WTC11 (cell line): ENCODE measurements around the gene DHRS7. TPM values are rescaled to one million over a fixed set of nuclear protein-coding genes. Genes with fewer than 3 reads are reported as not detected.

Experiments used
- ATAC-seq: fragments of 200-7000 bp; cut with Tn5 transposase; 2 replicates; pipeline ENCODE4 v1.10.0; 2021; ENCODE audit warnings: mild to moderate bottlenecking, moderate library complexity
- CTCF ChIA-PET: fragments of 300-600 bp; sonication (Branson Sonifier 250); formaldehyde crosslinking; loops from one replicate; lab custom pipeline; 2021; ENCODE audit warnings: antibody characterized with exemption; lab: Charles Lee
- POLR2A ChIA-PET: fragments of 350-600 bp; sonication (Branson Sonifier 250); formaldehyde crosslinking; loops from one replicate; lab custom pipeline; 2021; ENCODE audit warnings: antibody characterized with exemption; lab: Charles Lee
- DNase-seq: peaks from one replicate; pipeline ENCODE4 v3.0.0; 2021; ENCODE audit warnings: low spot score
- H3K27ac Mint-ChIP-seq: 2 replicates; pipeline ENCODE4 v1.8.0; 2021; ENCODE audit warnings: mixed read lengths
- H3K27me3 Mint-ChIP-seq: 2 replicates; pipeline ENCODE4 v1.8.0; 2021; ENCODE audit warnings: low read depth, mild to moderate bottlenecking, moderate library complexity, mixed read lengths
- H3K36me3 Mint-ChIP-seq: 2 replicates; pipeline ENCODE4 v1.8.0; 2021; ENCODE audit warnings: mixed read lengths
- H3K4me1 Mint-ChIP-seq: 2 replicates; pipeline ENCODE4 v1.8.0; 2022; ENCODE audit warnings: mixed read lengths
- H3K4me3 Mint-ChIP-seq: 2 replicates; pipeline ENCODE4 v1.8.0; 2021; ENCODE audit warnings: mild to moderate bottlenecking, moderate library complexity, mixed read lengths
- H3K9me3 Mint-ChIP-seq: 2 replicates; pipeline ENCODE4 v1.8.0; 2021; ENCODE audit warnings: mixed read lengths
- ARID4B ChIP-seq: sonication (generic); formaldehyde crosslinking; IDR thresholded peaks from 2 replicates; pipeline ENCODE4 v1.8.0; 2023; ENCODE audit warnings: missing genetic modification reagents, mild to moderate bottlenecking, borderline replicate concordance
- ATF1 ChIP-seq: sonication (generic); formaldehyde crosslinking; IDR thresholded peaks from 2 replicates; pipeline ENCODE4 v1.8.1; 2023; ENCODE audit warnings: mild to moderate bottlenecking, moderate library complexity, missing genetic modification reagents
- CREB1 ChIP-seq: sonication (generic); formaldehyde crosslinking; IDR thresholded peaks from 2 replicates; pipeline ENCODE4 v1.8.0; 2023; ENCODE audit warnings: mild to moderate bottlenecking, missing genetic modification reagents
- FOXJ3 ChIP-seq: sonication (generic); formaldehyde crosslinking; IDR thresholded peaks from 2 replicates; pipeline ENCODE4 v1.9.0; 2021; ENCODE audit warnings: missing genetic modification reagents, mild to moderate bottlenecking, borderline replicate concordance
- FOXP1 ChIP-seq: sonication (generic); formaldehyde crosslinking; IDR thresholded peaks from 2 replicates; pipeline ENCODE4 v1.8.0; 2022; ENCODE audit warnings: missing genetic modification reagents, mild to moderate bottlenecking, moderate library complexity, borderline replicate concordance
- MAX ChIP-seq: sonication (generic); formaldehyde crosslinking; IDR thresholded peaks from 2 replicates; pipeline ENCODE4 v1.8.0; 2022; ENCODE audit warnings: mild to moderate bottlenecking, missing genetic modification reagents
- NFE2L1 ChIP-seq: sonication (generic); formaldehyde crosslinking; IDR thresholded peaks from 2 replicates; pipeline ENCODE4 v1.8.1; 2023; ENCODE audit warnings: missing genetic modification reagents
- ZNF317 ChIP-seq: sonication (generic); formaldehyde crosslinking; IDR thresholded peaks from 2 replicates; pipeline ENCODE4 v1.8.1; 2023; ENCODE audit warnings: low read depth, mild to moderate bottlenecking, moderate library complexity, missing genetic modification reagents, borderline replicate concordance
- ZNF416 ChIP-seq: fragments of 250-450 bp; sonication (Bioruptor Pico); IDR thresholded peaks from 2 replicates; pipeline ENCODE4 v1.9.0; 2021; ENCODE audit warnings: mild to moderate bottlenecking, inconsistent platforms
- ZNF512 ChIP-seq: sonication (generic); formaldehyde crosslinking; IDR thresholded peaks from 2 replicates; pipeline ENCODE4 v1.8.1; 2022; ENCODE audit warnings: missing genetic modification reagents, borderline replicate concordance
- ZSCAN18 ChIP-seq: fragments of 250-450 bp; sonication (Bioruptor Pico); IDR thresholded peaks from 2 replicates; pipeline ENCODE4 v2.1.2; 2022; ENCODE audit warnings: mild to moderate bottlenecking, moderate library complexity
- total RNA-seq: library from RNA; stranded (reverse); gene quantifications from 3 replicates; pipeline ENCODE4 v1.2.3, GENCODE V29; 2021
- TF ChIP-seq, protein P1 (sequence below): sonication (generic); formaldehyde crosslinking; IDR thresholded peaks from 2 replicates; pipeline ENCODE4 v1.8.1; 2023; ENCODE audit warnings: mild to moderate bottlenecking, moderate library complexity, missing genetic modification reagents
- TF ChIP-seq, protein P2 (sequence below): sonication (generic); formaldehyde crosslinking; conservative IDR thresholded peaks from 2 replicates; pipeline ENCODE4 v1.8.1; 2022; ENCODE audit warnings: mild to moderate bottlenecking, missing genetic modification reagents
- TF ChIP-seq, protein P3 (sequence below): fragments of 250-450 bp; sonication (Bioruptor Pico); IDR thresholded peaks from 2 replicates; pipeline ENCODE4 v1.9.0; 2021; ENCODE audit warnings: moderate library complexity, mild to moderate bottlenecking, inconsistent platforms, borderline replicate concordance
- TF ChIP-seq, protein P4 (sequence below): sonication (generic); formaldehyde crosslinking; IDR thresholded peaks from 2 replicates; pipeline ENCODE4 v1.8.1; 2022; ENCODE audit warnings: mild to moderate bottlenecking, missing genetic modification reagents, moderate library complexity, borderline replicate concordance
- TF ChIP-seq, protein P5 (sequence below): sonication (generic); formaldehyde crosslinking; IDR thresholded peaks from 2 replicates; pipeline ENCODE4 v1.8.0; 2023; ENCODE audit warnings: mild to moderate bottlenecking, missing genetic modification reagents

The DHRS7 gene
- total RNA-seq, 1 experiment from 2014 or later = 39.9 TPM

- H3K9me3 Mint-ChIP-seq = no peaks in the 10 kb centered on the region
- TF ChIP-seq, protein P1, sequence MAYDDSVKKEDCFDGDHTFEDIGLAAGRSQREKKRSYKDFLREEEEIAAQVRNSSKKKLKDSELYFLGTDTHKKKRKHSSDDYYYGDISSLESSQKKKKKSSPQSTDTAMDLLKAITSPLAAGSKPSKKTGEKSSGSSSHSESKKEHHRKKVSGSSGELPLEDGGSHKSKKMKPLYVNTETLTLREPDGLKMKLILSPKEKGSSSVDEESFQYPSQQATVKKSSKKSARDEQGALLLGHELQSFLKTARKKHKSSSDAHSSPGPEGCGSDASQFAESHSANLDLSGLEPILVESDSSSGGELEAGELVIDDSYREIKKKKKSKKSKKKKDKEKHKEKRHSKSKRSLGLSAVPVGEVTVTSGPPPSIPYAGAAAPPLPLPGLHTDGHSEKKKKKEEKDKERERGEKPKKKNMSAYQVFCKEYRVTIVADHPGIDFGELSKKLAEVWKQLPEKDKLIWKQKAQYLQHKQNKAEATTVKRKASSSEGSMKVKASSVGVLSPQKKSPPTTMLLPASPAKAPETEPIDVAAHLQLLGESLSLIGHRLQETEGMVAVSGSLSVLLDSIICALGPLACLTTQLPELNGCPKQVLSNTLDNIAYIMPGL (CRISPR knock-in tag) = no peak
- TF ChIP-seq ZNF512 (CRISPR knock-in tag) = no peak
- no peak for TF ChIP-seq ATF1
- TF ChIP-seq ZSCAN18 (CRISPR knock-in tag) = no peak
- TF ChIP-seq, protein P2, sequence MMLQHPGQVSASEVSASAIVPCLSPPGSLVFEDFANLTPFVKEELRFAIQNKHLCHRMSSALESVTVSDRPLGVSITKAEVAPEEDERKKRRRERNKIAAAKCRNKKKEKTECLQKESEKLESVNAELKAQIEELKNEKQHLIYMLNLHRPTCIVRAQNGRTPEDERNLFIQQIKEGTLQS (CRISPR knock-in tag) = no peak
- no peak for TF ChIP-seq ZNF416 (CRISPR knock-in tag)
- TF ChIP-seq NFE2L1 (CRISPR knock-in tag) = no peak
- TF ChIP-seq, protein P3, sequence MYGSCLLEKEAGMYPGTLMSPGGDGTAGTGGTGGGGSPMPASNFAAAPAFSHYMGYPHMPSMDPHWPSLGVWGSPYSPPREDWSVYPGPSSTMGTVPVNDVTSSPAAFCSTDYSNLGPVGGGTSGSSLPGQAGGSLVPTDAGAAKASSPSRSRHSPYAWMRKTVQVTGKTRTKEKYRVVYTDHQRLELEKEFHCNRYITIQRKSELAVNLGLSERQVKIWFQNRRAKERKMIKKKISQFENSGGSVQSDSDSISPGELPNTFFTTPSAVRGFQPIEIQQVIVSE (CRISPR knock-in tag) = no peak
- TF ChIP-seq FOXP1 (CRISPR knock-in tag) = no peak
- TF ChIP-seq, protein P4, sequence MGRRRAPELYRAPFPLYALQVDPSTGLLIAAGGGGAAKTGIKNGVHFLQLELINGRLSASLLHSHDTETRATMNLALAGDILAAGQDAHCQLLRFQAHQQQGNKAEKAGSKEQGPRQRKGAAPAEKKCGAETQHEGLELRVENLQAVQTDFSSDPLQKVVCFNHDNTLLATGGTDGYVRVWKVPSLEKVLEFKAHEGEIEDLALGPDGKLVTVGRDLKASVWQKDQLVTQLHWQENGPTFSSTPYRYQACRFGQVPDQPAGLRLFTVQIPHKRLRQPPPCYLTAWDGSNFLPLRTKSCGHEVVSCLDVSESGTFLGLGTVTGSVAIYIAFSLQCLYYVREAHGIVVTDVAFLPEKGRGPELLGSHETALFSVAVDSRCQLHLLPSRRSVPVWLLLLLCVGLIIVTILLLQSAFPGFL (CRISPR knock-in tag) = no peak
- TF ChIP-seq CREB1 (CRISPR knock-in tag) = no peak
- TF ChIP-seq ARID4B (CRISPR knock-in tag) = no peak
- TF ChIP-seq, protein P5, sequence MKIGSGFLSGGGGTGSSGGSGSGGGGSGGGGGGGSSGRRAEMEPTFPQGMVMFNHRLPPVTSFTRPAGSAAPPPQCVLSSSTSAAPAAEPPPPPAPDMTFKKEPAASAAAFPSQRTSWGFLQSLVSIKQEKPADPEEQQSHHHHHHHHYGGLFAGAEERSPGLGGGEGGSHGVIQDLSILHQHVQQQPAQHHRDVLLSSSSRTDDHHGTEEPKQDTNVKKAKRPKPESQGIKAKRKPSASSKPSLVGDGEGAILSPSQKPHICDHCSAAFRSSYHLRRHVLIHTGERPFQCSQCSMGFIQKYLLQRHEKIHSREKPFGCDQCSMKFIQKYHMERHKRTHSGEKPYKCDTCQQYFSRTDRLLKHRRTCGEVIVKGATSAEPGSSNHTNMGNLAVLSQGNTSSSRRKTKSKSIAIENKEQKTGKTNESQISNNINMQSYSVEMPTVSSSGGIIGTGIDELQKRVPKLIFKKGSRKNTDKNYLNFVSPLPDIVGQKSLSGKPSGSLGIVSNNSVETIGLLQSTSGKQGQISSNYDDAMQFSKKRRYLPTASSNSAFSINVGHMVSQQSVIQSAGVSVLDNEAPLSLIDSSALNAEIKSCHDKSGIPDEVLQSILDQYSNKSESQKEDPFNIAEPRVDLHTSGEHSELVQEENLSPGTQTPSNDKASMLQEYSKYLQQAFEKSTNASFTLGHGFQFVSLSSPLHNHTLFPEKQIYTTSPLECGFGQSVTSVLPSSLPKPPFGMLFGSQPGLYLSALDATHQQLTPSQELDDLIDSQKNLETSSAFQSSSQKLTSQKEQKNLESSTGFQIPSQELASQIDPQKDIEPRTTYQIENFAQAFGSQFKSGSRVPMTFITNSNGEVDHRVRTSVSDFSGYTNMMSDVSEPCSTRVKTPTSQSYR = no peak
- no peak for TF ChIP-seq ZNF317 (CRISPR knock-in tag)
- TF ChIP-seq MAX (CRISPR knock-in tag) = no peak
- TF ChIP-seq FOXJ3 (CRISPR knock-in tag) = no peak
- H3K27ac Mint-ChIP-seq = no peak overlapping the region; the same call in 1 of the 2 replicates
- no peak overlapping the region for H3K4me3 Mint-ChIP-seq
- DNase-seq = no peak
- peak; percentile 56 for ATAC-seq
- no peaks in the 10 kb centered on the region for H3K36me3 Mint-ChIP-seq
- no peaks in the 10 kb centered on the region; the same call in none of the 2 replicates for H3K27me3 Mint-ChIP-seq
- H3K4me1 Mint-ChIP-seq = peaks cover 11% of the 10 kb centered on the region
- ChIA-PET POLR2A (interaction anchor here (0.6 to 1.7 kb wide), 2 partner anchors 38 to 120 kb away, joined by 6 to 7 read pairs; partner anchors contain the start of gene PPM1A), CTCF (interaction anchor here (1.0 to 1.6 kb wide), 6 partner anchors 12 to 138 kb away, joined by 3 to 5 read pairs (median 4); partner anchors contain the start of gene PPM1A)
Measured at GRCh38 chr14:60211153-60211552, 46.0 kb upstream of the DHRS7 start.
